NOMO-1 treated with dmso at 0.1 percent for 144 hours (cell line): Measurements from ENCODE around the gene OLFML2A.
"Not testable (repeated sequence)": the region's sequence is repeated elsewhere in the genome, so short reads cannot be mapped to it uniquely, and the experiment has no call there.

Source experiments
- DNase-seq: peaks from one replicate; lab custom pipeline; 2025; ENCODE audit not compliant: unreplicated experiment; lab: John Stamatoyannopoulos, UW

The OLFML2A gene

DNA sequence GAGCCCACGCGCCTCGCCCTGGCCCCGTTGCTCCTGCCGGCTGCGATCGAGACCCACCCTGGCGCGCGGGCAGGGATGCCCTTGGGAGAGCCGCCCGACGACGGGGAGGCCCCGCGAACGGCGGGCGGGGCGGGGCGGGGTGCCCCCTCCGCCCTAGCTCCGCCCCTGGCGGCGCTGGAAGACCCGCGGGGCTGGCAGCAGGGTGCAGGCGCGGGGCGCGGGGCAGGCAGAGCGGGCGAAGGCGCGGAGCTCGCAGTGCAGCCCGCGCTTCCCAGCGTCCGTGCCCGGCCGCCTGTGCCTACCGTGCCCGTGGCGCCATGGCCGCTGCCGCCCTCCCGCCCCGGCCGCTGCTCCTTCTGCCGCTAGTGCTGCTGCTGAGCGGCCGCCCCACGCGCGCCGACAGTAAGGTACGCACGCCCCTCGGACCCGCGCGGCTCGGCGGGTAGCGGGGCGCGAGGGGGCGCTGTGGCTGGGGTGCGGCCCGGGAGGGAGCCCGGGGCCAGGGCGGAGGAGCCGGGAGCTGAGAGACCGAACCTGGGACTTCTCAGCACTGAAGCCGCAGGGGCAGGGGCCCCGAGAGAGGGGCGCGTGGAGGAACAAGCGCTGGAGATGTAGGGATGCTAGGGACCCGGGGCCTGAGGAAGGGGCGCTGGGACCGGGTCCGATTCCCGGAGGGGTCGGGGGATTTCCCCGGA lies at the start of gene OLFML2A:
Gene OLFML2A (plus strand): TSS at position 180 of the 695 bp plus-strand sequence. CDS start 138 bp downstream, at position 318.
- no peak for DNase-seq

DNA sequence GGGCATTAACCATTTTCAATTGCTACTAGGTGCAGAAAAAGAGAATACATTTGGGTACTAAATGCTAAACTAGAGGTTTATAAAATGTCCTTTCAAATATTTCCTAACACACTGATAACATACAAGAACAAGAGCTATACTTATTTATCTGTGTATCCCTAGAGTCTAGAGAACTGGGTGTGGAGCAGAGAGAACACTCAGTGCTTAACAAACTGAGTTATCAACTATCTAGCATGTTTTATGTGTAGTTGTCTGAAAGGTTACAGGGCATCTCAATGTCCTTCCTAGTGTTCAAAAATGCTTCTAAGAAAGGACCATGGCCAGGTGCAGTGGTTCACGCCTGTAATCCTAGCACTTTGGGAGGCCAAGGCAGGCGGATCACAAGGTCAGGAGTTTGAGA lies 46.2 kb upstream of the OLFML2A start:
- no peak for DNase-seq

DNA sequence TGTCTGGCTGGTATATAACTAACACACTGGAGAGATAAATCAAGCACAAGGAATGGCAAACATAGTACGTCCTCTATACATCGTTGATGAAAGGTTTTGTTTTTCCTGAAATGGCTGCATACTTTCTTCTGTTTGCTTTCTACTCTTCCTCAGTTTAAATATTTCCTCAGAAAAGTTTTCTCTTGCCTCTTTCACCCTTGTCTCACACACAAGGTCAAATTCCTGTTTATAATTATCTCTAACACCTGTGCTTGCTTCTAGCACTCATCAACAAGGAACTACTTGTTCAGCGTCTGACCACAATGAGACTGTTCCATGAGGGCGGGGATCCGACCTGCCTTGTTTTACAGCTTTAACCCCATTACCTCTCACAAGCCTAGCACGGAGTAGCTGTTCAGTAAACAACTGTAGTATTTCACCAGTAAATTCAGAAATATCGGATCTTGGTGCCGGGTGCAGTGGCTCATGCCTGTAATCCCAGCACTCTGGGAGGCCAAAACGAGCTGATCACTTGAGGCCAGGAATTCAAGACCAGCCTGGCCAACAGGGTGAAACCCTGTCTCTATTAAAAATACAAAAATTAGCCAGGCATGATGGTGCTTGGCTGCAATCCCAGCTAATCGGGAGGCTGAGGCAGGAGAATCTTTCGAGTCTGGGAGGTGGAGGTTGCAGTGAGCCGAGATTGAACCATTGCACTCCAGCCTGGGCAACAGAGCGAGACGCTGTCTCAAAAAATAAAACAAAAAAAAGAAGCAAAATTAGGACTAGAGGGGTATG lies 42.8 kb upstream of the OLFML2A start:
- no peak for DNase-seq

DNA sequence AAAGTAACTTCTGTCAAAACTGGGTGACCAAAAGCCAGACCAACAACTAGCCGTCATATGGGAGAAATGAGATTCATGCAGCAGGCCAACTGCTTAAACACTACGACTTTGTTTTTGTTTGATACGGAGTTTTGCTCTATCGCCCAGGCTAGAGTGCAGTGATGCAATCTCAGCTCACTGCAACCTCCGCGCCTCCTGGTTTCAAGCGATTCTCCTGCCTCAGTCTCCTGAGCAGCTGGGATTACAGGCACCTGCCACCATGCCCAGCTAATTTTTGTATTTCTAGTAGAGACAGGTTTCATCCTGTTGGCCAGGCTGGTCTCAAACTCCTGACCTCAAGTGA lies 42.2 kb upstream of the OLFML2A start:
- DNase-seq = not testable (repeated sequence)

DNA sequence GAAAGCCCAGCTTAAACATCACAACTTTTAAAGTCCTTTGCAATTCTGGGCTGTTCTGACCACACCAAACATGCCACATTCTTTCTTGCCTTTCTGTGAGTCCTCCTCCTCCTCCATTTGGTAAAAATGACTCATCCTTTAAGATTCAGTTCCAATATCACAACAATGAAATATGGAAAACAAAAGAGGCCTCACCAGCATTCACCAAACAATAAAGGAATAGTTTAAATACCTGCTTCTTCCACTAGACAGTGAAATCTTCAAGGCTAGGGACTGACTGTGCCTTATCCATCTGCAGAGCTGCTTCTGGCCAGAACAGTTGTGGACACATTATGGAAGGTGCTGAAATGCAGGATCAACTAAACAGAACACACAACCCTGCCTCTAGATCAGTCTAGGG lies 41.8 kb upstream of the OLFML2A start:
- no peak for DNase-seq

DNA sequence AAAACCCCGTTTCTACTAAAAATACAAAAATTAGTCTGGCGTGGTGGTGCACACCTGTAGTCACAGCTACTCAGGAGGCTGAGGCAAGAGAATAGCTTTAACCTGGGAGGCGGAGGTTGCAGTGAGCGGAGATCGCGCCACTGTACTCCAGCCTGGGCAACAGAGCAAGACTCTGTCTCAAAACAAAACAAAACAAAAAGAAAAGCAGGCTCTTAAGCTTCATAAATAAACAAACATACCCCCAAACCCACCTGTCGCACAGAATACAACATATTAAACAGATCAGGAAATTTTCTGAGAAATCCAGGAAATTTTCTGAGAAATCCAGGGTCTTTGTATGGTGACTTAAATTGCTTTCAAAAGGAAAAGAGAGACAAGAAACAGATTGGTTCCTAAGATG lies 38.9 kb upstream of the OLFML2A start:
- not testable (repeated sequence) for DNase-seq

DNA sequence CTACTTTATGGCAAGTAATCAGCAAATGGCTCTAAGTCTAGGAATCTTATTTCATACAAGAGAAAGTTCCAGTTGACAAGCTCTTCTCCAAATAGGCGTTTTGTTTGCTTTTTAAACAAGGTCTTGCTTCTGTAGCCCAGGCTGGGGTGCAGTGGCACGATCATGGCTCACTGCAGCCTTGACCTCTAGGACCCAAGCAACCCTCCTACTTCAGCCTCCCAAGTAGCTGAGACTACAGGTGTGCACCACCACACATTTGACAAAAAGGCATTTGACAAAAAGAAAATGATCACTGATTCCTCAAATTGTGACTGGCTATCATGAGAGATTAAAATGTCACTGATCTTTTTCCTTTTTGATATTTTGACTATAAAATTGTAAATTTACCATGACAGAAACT lies 37.6 kb upstream of the OLFML2A start:
- no peak for DNase-seq

DNA sequence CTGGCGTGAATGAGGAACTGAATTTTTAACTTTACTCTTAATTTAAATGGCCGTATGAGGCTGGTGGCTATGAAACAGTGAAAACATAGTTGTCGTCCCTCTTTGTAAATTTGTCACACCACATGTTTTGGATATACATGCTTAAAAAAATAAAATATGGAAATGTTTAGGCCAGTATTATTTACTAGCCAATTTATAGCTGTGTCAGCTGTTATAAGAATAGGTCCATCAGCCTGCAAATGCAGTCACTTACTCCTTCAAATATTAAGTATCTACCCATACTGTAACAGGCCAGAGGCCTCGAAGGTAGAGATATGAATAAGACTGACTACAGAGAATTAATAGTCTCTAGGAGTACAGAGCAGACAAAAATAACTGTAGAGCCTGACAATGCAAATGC lies 35.8 kb upstream of the OLFML2A start:
- DNase-seq = no peak

DNA sequence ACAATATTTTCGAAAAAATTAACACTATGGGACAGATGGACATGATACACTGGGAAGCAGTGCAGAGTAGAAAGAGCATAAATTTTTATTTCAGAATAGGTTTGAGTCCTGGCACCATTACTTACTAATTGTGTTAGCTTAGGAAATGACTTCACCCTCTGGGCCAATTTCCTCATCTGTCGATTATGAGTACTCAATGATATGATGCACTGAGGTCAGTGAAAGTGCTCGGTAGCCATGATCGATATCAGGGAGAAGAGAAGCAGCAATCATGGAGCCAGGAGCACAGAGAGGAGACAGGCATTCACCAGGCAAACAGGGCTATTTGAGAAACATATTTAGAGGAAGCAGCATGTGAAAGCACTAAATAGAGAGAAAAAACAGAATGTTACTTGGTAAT lies 35.3 kb upstream of the OLFML2A start:
- no peak for DNase-seq

DNA sequence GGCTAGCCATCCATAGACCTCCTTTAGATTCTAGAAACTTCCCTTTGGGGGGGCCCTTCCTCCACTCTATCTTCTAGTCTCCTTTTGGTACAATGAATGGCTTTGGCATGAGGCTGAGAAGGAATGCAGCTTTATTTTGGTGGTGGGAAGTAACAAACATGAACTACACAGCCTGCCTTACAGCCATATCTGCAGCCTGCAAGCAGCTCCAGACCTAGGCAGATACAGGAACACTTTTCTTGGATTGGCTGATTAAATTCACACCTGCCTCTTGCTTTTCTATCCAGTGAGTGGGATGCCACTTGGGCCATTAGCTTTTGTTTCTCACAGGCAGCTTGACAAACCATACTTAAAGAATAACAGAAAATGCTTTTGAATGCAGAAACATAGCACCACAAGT lies 34.0 kb upstream of the OLFML2A start:
- no peak for DNase-seq

DNA sequence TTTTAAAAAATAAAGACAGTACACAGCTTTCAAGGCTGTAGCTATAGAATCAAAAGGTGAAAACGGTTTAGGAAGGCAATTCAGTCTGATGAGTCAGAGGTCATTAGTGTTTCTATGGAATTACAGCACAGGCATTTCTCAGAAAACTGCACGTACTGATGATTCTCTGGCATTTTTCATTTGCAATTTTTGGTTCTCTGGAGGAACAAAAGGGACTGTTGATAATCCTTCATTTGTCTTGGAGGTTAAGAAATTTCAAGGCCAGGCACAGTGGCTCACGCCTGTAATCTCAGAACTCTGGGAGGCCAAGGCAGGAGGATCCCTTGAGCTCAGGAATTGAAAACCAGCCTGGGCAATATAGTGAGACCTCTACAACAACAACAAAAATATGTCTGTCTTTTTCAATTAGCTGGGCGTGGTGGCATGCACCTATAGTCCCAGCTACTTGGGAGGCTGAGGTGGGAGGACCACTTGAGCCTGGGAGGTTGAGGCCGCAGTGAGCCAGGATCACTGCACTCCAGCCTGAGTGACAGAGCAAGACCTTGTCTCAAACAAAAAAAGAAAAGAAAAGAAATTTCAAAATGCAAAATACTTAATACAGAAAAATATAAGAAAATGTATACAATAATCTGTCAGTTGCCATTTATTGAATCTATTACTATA lies 33.1 kb upstream of the OLFML2A start:
- DNase-seq = no peak

DNA sequence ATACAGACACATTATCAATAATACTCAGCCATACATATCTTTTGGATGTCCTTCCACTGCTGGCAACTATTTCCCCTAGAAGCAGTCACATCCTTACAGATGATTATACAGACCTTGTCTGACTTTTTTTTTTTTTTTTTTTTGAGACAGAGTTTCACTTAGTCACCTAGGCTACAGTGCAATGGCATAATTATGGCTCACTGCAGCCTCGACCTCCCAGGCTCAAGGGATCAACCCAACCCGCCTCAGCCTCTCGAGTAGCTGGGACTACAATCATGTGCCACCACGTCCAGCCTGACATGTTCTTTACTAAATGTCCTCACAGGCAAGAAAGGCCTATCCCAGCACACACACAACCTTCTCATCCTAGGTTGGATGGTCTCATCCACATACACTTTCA lies 29.9 kb upstream of the OLFML2A start:
- no peak for DNase-seq

DNA sequence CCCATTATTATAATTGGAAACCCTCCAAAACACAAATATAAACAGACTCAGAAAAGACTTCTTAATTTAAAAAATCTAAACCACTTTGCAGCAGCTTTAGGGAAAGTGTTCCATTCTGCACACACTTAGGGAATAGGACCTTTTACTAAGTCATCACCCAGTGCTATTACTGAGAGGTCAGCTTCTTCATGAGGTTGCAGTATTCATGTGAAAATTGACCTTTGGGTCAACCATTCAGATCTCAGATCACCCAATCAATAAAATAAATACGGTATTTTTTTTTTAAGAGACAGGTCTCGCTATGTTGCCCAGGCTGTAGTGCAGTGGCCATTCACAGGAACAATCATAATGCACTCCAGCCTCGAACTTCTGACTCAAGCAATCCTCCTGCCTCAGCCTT lies 27.6 kb upstream of the OLFML2A start:
- no peak for DNase-seq

DNA sequence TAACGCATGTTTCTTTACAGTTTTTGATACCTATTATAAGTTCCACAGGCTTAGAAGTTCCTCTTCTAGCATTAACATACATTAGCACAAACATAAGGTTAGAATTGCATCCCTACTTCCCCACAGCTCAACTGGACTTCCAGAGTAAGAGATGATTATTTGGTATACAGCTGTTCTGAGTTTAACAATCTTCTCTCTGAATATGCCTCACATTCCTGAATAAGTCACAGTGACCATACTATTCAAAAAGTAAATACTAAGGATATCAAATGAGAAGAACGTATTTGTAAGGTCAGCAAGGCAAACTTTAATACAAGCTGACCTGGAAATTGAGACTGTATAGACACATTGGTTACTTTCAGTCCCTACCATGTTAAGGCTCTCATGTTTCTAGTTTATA lies 27.2 kb upstream of the OLFML2A start:
- DNase-seq = no peak

DNA sequence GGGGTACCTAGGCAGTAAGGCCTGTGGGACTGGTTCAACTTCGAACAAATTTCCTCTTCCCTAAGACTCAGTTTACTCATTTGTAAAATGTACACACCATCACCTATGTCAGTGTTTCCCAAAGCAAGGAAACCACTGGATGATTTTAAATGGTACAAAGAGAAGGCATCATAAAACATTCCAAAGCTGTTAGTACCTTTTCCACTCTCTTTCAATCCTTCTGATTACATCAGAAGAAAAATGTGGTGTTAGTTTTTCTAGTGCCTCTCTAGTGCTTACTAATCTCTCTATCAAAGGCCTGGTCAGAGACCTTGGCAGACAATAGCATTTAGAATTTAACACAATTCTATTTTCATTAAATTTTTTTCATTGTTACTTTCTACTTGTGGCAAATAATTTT lies 24.0 kb upstream of the OLFML2A start:
- no peak for DNase-seq

DNA sequence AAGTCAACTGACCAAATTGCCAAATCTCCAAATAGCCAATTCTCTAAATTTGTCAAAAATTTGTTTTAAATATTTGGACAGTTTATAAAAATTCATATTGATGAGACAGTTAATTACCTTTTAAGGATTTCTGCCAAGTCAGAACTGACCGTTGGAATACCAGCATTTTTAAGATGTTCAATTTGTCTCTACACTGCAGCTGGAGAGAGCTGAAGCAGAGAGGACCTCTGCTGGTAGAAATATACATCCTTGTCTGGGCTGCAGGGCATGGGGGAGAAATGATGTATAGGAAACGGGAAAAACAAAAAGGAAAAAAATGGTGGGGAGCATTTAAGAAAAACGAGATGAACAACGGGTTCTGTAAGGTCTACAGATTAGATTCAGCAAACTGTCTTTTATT lies 22.6 kb upstream of the OLFML2A start:
- DNase-seq = no peak

DNA sequence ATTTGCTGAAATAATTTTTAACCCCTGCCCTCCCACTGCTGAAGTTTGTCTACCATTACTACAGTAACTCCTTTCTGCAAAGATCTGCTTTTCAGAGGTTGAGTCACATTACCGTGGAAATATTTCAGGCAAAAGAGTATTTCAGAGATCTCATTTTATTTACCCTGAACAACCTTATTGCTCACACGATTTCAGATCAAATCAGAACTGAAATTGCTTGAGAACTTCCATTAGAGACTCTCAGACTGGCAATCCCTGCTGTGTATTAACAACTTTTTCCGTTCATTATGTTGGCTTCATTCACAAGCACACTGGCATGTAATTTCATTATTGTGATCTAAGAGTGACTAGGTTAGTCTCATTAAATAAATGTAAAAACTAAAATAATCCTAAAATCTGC lies 21.9 kb upstream of the OLFML2A start:
- no peak for DNase-seq

DNA sequence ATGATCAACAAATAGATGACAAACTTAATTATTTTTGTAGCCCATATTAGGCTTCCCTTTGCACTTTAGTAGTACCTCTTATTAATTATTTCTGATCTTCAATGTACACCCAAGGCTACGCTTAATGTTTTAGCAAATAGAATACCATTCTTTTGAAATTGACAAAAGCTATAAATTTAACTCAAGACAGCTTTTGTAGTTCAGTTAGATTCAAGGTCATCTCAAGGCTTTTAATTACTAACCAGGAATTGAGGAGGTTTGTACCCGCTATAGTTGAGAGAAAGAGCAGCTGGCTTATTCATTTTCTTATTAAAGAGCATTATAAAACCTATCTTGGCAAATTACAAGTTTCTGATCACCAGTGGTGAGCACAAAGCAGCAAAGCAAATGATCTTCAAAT lies 20.9 kb upstream of the OLFML2A start:
- no peak for DNase-seq

DNA sequence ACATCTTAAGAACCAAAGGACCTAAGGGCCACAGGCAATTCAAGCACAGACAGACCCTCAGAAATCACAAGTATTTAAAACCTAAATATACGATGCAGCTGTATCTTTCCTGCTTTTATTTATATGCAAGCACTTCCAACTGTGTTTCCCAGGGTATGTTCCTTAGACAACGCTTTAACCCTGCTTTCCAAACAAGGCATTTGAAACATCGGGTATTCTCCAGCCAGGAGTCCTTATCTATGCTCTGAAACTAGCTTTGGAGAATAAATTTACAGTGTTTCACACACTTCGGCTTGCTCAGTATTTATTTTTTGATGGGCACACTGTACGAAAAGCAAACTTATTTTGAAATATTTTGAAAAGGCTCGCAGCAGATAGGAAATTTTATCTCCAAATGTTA lies 19.3 kb upstream of the OLFML2A start:
- DNase-seq = no peak

DNA sequence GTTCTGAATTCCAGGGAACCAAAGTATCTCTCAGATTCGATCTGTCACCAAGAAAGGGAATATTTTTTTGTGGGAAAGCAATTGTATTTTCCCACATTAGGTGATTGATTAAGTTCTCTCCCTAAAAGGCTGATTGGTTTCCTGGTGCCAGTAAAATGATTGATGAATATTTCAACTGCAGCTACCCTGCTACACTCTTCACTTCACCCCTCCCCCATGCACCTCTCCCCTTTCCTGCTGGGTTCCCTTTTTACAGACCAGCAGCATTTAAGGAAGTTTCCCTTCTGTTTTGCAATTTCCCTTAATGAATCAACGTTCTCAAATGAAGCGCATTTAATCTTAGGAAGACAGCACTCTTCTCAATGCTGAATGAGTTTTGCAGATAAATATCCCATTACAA lies 18.9 kb upstream of the OLFML2A start:
- peak; percentile 87 for DNase-seq

DNA sequence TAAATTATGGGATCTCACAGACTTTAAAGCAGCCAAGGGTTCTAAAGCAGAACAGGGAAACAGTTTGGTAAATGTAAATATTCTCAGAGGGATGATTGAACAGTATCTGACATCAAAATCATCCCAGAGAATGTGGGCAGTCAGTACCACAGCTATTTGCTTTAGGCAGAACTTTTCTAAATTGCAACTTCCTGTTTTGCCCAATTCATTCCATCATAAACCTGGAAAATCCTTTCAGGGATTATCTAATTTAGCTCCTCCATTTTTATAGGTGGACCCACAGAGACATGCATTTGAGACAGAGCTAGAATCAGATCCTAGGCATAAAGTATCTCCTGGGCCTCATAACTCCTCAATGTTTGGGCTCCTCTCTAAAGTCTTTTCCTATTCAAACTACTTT lies 18.2 kb upstream of the OLFML2A start:
- DNase-seq = no peak

DNA sequence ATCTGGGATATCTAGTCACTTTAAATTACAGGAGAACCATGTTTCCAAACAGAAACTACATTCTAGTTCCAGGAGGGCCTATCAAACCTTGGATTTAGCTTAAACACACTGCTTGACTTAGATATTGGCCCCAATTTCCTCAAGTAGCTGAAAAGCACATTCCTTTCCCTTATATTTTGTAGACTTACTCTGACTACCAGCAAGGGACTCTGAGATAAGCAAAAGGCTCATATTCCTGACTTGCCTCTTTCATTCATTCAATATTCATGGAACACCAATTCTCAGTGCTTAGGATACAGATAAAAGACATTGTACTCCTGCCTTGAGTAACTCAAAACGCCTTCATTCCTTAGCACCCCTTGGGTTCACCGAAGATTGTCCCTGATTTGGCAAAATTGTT lies 17.6 kb upstream of the OLFML2A start:
- DNase-seq = no peak
